ENCODE data around the gene RAB3GAP2. TPM values are rescaled to one million over a fixed set of nuclear protein-coding genes. Genes with fewer than 3 reads are reported as not detected.
"Not testable (repeated sequence)": the region's sequence is repeated elsewhere in the genome, so short reads cannot be mapped to it uniquely, and the experiment has no call there.

Gene RAB3GAP2
- total RNA-seq, 1 donor from 2014 or later = 33.0 TPM

GRCh38 chr1:220121791-220122530, 150.3 kb downstream of the RAB3GAP2 start:
- TF ChIP-seq CTCF (IDR thresholded peaks at IDR 0.05; ENCODE audit: insufficient read depth, low read length, poor library complexity, severe bottlenecking) = no peak
- H3K4me3 ChIP-seq (ENCODE audit: low read depth, low read length) = no peak overlapping the region
- H3K27me3 ChIP-seq (ENCODE audit: control insufficient read depth, insufficient read depth, low read length) = no peaks in the 10 kb centered on the region
- no peak for DNase-seq (ENCODE audit: low read depth)
- no peaks in the 10 kb centered on the region for H3K36me3 ChIP-seq (ENCODE audit: control insufficient read depth, insufficient read depth, low read length)

- Histone ChIP-seq H3K4me3 (ENCODE audit: low read depth, low read length) (no peak overlapping the region), H3K27me3 (ENCODE audit: control insufficient read depth, insufficient read depth, low read length) (no peaks in the 10 kb centered on the region), H3K36me3 (ENCODE audit: control insufficient read depth, insufficient read depth, low read length) (no peaks in the 10 kb centered on the region)
- DNase-seq (ENCODE audit: low read depth) = no peak
- TF ChIP-seq CTCF (IDR thresholded peaks at IDR 0.05; ENCODE audit: insufficient read depth, low read length, poor library complexity, severe bottlenecking) = no peak
Observed at GRCh38 chr1:220119043-220119512, 153.2 kb downstream of the RAB3GAP2 start.

- TF ChIP-seq CTCF (IDR thresholded peaks at IDR 0.05; ENCODE audit: insufficient read depth, low read length, poor library complexity, severe bottlenecking) = peak; percentile 54
- Histone ChIP-seq H3K4me3 (ENCODE audit: low read depth, low read length) (no peak overlapping the region), H3K36me3 (ENCODE audit: control insufficient read depth, insufficient read depth, low read length) (no peaks in the 10 kb centered on the region), H3K27me3 (ENCODE audit: control insufficient read depth, insufficient read depth, low read length) (no peaks in the 10 kb centered on the region)
- DNase-seq (ENCODE audit: low read depth) = no peak
Observed at GRCh38 chr1:220113136-220113695, 159.0 kb downstream of the RAB3GAP2 start.

GRCh38 chr1:220112600-220112999, 159.7 kb downstream of the RAB3GAP2 start:
- DNase-seq (ENCODE audit: low read depth); H3K36me3 ChIP-seq (ENCODE audit: control insufficient read depth, insufficient read depth, low read length); H3K4me3 ChIP-seq (ENCODE audit: low read depth, low read length); H3K27me3 ChIP-seq (ENCODE audit: control insufficient read depth, insufficient read depth, low read length): not testable (repeated sequence)

- H3K4me3 ChIP-seq (ENCODE audit: low read depth, low read length); DNase-seq (ENCODE audit: low read depth); H3K27me3 ChIP-seq (ENCODE audit: control insufficient read depth, insufficient read depth, low read length); H3K36me3 ChIP-seq (ENCODE audit: control insufficient read depth, insufficient read depth, low read length): not testable (repeated sequence)
Observed at GRCh38 chr1:220110473-220110872, 161.8 kb downstream of the RAB3GAP2 start.

GRCh38 chr1:220099826-220100225, 172.4 kb downstream of the RAB3GAP2 start:
- Histone ChIP-seq H3K27me3 (ENCODE audit: control insufficient read depth, insufficient read depth, low read length) (no peaks in the 10 kb centered on the region), H3K36me3 (ENCODE audit: control insufficient read depth, insufficient read depth, low read length) (no peaks in the 10 kb centered on the region), H3K4me3 (ENCODE audit: low read depth, low read length) (no peak overlapping the region)
- no peak for DNase-seq (ENCODE audit: low read depth)
- no peak for TF ChIP-seq CTCF (IDR thresholded peaks at IDR 0.05; ENCODE audit: insufficient read depth, low read length, poor library complexity, severe bottlenecking)

Other genes with a start within 250 kb of the RAB3GAP2 start
- 100.0 and 113 TPM in 2 replicates for gene EPRS1, start 225.9 kb downstream of the RAB3GAP2 start, total RNA-seq
- 21.4 and 27.6 TPM in 2 replicates for gene BPNT1, start 182.7 kb downstream of the RAB3GAP2 start, total RNA-seq
- gene IARS2, start 178.3 kb downstream of the RAB3GAP2 start, total RNA-seq = 66.3 and 71.8 TPM in 2 replicates